Esophagus squamous epithelium (tissue), 4 donors: Measurements from ENCODE around the gene CCSER1.

Source experiments
- CTCF ChIP-seq, 6 experiments: fragments of 450-650 bp in 4 of 6; fragments of 200-600 bp in 2 of 6; sonication (generic) in 2 of 6; IDR thresholded peaks; one replicate each; pipeline ENCODE4 v1.5.1; 2016 to 2019; ENCODE audit warnings: antibody characterized with exemption in 6 of 6, mild to moderate bottlenecking in 4 of 6, moderate library complexity in 4 of 6
- POLR2A ChIP-seq, 4 donors: fragments of 450-650 bp; IDR thresholded peaks; one replicate each; pipeline ENCODE4 v1.6.1; 2017; ENCODE audit warnings: antibody characterized with exemption in 4 of 4, mild to moderate bottlenecking in 4 of 4, moderate library complexity in 3 of 4

- no peak for TF ChIP-seq CTCF (IDR thresholded peaks at IDR 0.05)
- no peak for TF ChIP-seq POLR2A (IDR thresholded peaks at IDR 0.05)
These were observed 930.7 kb downstream of the CCSER1 start for GRCh38 chr4:91057871-91058270.
